ENCODE measurements around the gene RBBP8NL.
A peak's percentile ranks its signal among the peaks of the same experiment; 100 is the strongest.

Gene RBBP8NL

DNA sequence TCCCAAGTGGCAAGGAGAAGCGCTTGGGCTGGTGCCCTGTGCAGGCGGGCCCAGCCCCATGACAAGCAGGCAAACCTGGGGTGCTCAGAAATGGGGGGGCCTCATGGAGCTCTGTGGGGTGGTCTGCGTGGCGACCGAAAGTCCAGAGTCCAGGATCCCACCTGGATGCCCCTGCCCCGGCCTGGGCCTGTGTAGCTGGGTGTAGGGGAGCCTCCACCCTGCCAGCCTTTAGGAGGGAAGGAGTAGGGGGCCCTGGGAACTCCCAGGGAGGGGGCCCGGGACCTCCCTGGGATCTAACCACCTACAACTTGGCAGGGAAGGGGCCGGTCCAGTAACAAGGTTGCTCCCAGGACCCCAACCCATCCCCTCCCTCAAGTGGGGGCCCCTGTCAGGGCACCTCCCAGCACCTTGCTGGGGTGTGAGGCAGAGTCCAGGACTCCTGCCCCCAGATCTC is 55.7 kb downstream of the RBBP8NL start:
- DNase-seq, result no peak

DNA sequence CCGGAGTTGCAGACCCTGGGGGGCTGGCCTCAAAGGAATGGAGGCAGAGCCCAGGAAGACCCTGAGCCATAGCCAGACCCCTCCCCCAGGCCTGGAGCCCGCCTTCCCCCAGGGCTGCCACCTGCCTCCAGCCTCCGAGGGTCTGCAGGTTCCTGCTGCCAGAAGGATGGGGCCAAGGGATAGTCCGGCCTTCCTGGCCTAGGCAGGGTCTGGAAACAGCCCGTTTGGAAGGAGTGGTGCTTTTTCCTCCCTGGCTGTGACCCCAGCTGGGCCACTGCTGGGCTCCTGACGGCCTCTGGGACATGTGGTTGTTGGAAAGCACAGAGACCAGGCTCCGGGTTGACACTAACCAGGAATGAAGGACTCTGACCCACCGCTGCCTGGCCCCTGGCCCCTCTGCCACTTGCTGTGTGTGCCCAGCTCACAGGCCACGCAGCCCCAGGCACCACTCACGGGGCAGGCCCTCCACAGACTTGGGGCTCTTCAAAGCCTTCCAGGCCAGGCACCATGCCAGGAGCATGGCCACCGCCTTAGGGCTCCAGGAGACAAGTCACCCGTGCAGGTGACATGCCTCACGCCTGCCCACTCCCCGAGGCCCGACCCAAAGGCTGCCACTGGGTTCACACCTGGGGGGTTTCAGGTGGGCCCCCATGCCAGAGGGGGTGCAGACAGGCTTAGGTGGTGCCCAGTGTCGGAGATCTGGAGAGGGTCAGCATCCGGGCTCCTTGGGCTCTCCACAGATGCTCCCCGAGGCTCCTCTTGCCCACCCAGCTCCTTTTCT is 56.3 kb downstream of the RBBP8NL start:
- DNase-seq, result no peak

DNA sequence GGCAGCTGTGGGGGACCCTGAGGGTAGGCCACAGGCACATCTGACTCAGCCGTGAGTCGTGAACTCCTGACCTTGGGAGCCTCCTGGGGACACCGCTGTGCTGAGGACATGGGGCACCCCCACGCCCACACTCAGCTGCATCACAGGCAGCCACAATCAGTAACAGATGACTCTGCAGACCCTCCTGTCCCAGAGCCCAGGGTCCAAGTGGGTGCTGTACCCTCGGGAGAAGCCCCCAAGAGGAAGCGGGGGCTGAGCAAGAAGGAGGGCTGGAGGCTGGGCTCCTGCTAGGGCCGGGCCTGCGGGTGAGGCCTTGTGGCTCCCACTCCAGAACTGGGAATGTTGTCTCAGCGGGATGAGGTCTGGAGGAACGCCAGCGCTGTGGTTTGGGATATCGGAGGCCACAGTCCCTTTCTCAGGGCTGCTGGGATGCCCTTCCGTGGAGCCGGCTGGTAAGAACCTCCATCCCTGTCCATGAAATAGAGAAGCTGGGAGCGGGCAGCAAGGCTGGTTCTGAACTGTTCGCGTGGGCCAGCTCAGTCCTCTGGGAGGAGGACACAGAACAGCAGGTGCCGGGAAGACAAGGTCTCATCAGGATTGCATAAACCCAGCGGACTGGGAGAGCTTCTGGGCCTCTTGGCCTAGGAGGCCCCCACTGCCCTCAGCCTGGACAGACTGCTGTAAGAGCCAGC is 57.1 kb downstream of the RBBP8NL start:
- peak; percentile 85 for DNase-seq

DNA sequence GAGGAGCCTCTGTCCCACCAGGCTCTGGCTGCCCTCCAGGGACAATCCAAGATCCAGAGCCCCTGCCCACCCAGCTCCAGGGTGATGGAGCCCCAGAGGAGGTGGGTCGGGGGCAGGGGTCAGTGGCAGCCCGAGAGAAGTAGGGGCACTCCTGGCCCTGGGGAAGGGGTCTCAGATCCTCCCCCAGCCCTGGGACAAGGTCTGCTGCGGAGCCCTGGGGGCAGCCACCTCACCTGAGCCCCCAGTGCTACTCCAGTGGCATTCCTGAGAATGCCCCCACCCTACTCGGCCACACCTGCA is 57.6 kb downstream of the RBBP8NL start:
- no peak for DNase-seq

DNA sequence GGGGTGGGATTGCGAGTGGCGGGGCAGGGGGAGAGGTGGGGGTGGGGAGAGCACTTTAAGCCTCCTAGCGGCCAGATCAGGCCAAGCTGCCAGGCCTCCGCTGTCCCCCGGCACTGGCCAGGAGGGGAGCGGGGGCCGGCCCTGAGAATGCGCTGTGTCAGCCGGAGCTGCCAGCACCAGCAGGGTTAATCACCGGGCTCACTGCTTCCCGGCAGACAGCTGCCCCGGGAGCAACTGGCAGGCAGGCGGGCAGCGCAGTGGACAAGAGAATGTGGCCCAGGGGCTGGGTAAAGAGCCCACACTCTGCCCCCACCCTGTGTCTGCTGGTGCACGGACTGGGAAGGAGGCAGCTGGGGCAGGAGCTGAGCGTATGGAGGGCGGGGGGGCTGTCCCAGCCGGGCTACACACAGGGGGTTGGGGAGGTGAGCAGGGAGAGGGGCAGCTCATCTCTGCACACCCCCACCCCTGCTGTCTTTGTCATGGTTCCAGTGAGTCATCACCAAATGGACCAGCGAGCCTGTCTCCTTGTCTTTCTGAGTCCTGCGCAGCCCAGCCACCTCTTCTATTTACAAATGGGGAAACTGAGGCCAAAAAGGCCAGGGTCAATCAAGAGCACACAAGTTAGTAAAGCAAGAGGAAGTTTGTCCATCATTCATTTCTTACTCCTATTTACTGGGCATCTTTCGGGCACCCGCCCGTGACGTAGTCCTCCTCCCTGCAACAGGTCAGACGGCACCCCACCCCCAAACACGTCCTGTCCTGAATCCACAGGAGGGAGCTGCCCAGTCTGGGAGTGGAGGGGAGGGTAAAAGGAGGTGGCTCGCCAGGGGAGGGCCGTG is 58.1 kb downstream of the RBBP8NL start:
- DNase-seq, result peak; percentile 34

DNA sequence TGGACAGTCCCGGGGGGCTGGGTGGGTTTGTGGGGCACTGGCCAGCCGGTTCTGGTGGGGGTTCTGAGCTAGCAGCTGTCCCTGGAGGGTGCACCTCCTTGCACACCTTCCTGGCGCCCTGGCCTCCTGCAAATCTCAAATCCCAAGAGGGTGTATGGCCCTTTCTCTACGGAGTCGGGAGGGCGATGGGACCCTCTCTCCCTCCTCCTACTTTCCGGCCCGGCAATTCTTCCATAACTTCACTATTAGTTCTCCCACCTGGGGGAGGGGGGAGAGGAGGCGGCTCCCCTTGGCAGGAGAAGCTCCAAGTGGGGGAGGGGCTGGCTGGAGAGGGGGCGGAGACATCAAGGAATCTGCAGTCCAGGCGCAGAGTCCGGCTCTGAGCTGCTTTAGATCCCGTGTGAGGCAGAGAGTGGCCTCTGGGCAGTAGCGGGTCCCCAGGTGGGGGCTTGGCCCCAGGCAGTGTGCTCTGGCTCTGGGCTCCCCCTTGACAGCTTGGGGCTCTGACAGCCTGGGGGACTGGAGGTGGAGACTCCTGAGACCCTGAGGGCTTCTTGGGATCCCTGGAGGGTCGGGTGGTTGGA is 58.9 kb downstream of the RBBP8NL start:
- DNase-seq, result no peak

DNA sequence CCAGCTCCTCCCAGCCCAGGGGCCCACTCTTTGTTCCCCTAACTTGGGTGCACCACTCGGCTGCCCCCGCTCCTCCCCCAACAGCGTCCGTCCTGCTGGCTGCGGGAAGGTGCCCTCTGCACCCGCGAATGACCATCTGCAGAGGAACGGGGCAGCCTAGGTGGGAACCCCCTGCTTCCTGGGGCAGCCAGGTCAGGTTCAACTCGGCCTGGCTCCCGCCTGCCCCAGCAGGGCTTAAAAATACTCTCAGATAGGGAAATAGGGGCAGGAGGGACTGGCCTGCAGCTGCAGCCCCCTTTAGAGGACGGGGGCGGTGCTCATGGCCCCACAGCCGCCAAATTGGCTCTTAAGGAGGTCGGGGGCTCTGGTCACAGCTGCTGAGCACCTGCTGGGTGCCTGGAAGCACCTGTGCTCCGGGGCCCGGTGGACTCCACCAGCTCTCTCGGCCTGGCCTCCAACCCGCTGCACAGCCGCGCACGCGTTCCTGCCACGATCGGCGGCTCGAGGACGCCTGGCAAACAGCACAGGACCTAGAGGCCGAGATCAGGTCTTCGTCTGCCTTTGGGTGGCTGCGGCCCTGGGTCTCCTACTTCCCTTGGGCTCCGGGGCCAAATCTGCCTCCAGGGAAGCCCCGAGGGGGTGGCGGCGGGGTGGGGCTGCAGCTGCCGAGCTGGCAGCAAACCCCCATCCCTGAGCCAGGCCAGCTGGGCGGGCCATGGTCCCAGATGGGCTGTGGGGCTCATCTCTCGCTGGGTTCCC is 59.5 kb downstream of the RBBP8NL start:
- no peak for DNase-seq

DNA sequence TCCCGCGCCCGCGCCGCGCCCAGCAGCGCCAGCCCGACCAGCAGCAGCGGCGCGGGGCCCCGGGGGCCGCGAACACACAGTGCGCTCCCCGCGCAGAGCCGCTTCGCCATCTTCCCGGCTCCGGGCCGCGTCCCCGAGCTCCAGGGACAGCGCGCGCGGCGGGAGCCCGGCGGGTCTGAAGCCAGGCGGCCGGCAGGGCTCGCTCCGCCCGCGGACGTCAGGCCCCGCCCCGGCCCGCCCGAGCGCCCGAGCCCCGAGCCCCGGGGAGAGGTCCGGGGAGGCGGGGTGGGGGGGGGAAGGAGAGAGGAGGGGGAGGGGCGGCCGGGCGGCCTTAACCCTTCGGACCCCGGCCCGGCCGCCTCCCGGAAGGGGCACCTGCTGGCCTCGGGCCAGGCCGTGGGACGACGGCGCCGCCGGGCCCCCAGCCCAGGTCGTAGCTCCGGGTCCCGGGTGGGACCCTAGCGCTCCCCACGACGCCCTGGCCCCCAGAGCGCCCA is 60.2 kb downstream of the RBBP8NL start, which contains the start of gene LAMA5:
TSS of gene LAMA5 (minus strand) at position 177 of the 497 bp plus-strand sequence. CDS start at position 110, 67 bp downstream.
- DNase-seq, result peak; percentile 17

DNA sequence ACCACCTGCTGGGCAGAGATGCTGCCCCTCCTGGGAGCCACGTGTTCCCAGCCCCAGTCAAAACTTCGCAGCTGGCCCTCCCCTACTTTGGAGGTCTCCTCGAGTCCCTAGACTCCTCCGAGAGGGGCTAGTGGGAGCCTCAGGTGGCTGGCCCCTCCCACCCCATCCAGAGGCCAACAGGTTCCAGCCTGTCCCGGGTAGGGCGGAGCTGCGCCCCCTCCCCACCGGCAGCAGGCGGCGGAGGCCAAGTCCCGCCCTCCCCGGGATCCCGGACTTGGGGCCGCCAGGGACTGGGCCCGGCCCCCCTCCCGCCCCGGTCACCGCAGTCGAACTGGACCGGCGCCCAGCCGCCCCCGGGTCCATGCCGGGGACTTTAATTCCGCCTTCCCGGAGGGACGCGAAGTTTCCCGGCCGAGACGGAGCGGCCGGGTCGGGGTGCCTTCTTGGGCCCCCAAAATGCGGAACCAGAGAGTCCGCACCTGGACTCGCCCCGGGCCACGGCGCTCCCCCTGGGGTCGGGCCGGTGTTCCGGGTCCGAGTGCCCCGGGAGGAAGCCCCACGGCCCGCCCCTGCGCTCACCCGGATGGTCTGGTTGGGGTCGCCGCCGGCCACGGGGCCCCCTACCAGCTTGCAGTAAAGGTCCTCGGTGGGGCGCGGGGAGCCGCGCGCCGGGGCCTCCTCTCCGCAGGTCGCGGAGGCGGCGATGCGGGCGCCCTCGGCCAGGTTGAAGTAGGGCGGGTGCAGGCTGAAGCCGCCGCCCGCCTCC is 60.8 kb downstream of the RBBP8NL start:
- no peak for DNase-seq

DNA sequence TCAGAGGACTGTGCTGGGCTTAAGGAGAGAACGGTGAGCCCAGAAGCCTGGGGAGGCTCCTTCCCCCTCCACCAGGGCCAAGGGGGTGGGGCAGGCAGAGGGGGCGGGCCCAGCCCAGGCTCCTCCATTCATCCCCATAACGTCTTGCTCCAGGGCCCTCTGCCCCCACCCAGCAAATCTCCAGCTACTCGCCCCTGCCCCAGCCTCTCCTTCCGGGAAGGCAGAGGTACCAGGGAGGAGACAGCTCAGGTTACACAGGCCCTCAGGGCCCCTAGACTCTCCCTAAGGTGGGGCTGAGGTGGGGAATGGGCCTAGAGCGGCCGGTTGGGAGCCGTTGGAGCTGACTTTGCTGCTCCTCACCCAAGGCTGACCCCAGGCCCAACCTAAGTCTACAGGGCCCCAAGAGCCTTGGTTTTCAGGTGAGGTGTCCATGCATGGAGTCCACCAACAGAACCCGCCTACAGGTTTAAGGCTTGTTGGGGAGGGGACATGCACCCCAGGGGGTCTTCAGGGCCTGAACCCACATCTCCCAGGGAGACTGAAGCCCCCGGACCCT is 61.4 kb downstream of the RBBP8NL start:
- DNase-seq, result no peak

DNA sequence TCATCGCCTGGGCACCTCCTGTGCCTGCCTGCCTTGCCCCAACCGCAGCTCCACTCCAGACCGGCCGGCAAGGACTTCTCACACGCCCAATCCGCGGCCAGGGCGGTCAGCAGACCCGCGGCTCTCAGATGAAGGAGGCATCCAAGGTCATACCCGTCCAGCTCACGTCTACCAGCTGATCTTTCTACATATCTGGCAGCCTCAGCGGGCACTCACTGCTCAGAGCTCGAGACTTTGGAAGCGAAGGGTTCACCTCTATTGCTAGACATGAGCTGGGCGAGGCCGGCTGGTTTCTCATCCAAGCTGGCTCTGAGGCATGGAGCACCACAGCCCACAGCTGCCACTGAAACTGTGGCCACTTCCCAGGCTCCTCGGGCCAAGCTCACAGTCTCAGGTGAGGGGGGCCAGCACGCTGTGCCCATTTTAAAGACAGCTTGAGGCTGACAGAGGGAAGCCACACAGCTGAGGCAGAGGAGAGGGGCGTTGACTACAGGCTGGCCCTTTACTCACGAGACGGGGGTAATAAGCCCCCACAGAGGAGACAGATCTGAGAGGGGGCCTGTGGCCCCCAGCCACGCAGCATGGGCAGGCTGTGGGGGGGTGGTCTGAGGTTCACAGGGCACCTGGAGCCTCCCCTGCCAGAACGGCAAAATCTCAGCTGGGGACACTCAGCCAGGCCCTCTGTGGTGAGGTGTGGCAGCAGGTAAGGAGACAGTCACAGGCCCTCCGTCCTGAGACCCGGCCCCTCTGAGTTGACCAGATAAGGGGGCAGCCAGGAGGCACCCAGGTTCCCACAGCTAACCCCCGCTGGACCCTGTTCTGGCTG is 62.2 kb downstream of the RBBP8NL start:
- DNase-seq, result no peak

DNA sequence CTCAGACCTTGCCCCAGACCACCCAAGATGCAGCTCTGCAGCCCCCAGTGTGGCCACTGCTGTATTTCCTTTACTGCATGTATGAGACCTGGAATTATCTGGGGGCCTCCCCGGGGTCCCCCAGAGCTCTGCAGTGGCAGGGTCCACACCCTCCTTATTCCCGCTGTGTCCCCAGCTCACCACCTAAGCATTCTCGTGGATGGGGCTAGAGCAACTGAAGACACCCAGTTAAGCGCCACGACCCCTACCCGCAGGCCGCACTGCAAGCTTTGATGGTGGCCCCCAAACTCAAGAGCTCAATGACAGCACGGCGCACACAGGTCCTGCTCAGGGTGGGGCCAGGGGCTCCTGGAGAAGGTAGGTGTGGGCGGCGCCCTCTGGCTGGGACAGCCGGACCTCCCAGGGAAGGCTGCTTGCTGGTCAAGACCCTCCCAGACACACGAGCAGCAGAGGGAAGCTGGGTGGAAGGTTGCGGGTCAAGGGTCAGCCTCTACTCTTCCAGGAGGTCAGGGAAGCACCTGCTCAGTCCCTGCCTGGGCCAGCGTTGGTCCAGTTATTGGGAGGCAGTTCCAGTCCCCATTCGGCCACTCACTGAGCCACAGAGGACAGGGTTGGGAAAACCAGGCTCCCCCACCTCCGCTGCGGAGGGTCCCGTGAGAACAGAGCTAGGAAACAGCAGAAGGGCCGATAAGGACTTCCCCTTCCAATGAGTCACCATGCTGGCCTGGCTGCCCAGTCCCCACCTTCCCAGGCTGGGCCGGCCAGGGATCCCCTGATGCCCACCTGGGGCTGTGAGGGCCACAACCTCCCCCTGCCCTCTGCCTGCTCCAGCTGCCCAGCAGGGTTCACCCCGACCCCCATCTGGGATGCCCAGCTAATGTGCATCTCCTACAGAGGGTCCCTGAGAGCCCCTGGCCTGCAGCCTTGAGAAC is 63.2 kb downstream of the RBBP8NL start:
- DNase-seq, result no peak

DNA sequence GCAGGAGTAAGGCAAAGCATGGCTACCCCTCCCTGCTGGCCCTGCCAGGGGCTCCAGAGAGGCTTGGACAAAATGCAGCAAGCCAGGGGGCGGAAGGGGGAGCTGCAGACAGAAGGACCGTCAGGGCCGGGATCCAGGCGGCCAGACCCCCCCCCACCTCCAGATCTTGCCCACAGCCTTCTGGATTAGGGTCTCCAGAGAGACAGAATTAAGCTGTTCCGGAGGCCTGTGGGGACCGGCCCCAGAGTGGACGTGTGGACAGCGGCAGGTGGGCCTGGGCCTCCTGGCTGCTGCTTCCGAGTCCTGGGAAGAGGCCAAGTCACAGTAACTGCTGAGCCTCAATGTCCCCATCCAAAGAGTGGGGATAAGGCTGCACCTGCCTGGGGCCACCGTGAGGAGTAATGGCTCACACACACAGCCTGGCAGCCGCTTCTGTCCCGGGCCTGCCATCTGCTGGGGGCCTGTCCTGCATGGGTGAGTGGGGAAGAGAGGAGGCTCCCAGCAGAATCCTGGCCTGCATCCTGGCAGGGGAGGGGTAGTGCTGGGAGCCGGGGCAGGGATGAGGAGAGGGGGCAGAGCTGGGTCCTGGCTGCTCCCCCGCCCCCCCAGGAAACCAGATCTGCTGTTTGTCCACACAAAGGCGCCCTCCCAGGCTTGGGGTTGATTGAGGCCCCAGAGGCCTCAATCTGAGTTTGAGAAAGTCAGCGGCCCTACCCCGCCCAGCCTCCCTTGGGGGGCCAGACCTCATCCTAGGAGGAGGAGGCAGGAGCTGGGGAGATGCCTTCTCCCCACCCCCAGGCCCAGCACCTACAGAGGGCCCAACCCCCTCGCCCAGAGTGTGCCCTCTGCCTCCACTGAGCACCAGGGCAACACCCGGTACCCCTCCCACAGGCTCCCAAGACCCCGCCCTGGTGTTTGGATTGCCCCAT is 64.1 kb downstream of the RBBP8NL start:
- no peak for DNase-seq

DNA sequence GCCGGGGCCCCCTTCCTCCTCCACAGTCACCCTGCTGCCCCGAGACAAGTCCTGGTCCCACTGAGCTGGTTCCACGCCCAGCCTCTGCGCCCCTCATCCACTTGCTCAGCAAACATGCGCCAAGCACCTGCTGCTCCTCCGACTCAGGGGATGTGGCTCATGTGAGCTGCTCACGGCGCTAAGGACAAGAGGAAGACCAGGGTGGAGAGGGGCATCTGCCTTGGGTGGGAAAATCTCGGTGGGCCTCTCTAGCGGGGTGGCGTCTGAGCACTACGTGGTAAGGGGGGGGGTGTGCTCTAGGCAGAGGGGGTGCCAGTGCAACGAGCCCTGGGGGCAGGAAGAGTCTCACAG is 64.8 kb downstream of the RBBP8NL start:
- DNase-seq, result no peak

DNA sequence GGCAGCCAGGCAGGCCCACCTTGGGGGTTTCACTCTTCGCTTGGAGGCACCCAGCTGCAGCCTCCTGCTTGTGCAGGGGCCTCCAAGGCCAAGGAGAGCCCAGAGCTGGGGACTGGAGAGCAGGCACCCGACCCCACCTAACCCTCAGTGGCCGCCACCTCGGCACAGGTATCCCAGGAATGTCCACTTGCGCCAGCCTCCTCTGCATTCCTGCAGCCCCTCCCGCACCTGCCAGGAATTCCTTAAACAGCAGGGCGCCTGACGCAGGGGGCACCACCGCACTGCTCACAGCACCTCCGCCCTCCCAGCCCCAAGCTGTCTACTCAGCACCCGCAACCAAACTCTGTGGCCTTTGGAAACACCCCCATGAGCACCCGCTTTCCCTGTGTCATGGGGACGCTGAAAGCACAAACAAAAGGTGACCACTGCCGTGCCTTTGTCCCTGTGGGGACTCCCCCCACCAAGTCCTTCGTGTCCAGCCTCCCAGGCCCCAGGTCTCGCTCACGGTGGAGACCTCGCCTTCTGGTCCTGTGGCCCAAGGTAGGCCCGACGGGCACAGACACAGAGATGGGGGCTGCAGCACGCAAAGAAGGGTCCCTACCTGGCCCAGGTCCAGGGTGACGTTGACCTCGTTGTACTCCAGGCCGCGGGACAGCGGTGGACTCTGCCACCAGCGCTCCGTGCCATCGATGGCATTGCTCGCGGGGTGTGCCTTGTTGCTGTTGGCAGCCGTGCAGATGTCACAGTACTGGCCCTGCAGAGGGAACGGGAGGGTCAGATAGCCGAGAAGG is 65.3 kb downstream of the RBBP8NL start:
- no peak for DNase-seq

DNA sequence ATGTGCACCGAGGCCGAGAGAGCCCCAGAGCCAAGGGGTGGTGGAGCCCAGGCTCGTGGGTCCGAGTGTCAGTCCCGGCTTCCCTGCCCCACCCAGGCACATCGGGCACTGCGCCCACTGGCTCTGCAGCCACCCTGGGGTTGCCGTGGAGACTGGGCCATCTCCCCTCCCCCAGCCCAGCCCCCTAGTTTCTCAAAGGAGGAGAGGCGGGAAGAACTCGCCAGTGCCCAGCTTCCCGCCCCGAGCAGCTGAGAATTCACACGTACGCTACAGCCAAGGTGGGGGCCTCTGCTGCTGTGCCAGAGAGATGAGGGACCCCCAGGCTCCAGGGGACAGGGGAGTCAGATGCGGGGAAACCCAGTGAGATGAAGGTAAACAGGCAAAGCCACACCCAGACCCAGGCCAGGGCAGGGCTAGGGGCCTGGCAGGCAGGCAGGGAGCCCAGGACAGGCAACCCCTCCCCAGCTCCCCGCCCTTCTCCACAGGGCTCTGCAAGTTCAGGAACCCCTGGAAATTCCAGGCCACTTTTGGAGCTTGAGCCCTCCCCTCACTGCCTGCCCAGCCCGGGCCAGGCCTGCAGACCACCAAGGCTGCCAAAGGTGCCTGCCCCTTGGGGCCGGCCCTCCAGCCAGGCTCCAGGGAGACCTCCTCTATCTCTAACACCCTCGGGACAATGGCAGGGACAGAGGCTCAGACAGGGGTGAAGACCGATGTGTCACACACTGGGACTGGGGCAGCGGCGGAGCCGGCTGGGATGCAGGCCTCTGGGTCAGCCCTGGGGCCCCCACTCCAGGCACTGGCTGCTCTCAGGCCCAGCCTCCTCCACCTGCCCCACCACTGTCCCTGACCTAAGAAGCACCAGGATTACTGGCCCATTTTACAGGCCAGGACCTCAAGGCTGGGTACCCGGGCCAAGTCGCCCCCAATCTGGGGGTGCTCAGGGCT is 66.2 kb downstream of the RBBP8NL start:
- DNase-seq, result no peak
